T-cell (primary cell): ENCODE data around the gene CIITA. TPM values are rescaled to one million over a fixed set of nuclear protein-coding genes. Genes with fewer than 3 reads are reported as not detected.

ENCODE experiments used
- ATAC-seq, 4 experiments: fragments of 200-7000 bp in 3 of 4; fragments of 150-1000 bp in 1 of 4; cut with Tn5 transposase; replicated peaks in 1 of 4; 1 replicate in 3 of 4; 2 replicates in 1 of 4; pipeline ENCODE4 v1.10.0; 2021; ENCODE audit warnings: moderate library complexity in 3 of 4, mild to moderate bottlenecking in 2 of 4, moderate number of reproducible peaks in 1 of 4
- CTCF ChIA-PET, 2 donors: fragments of 300-600 bp; sonication (Branson Sonifier 250); formaldehyde crosslinking; loops; one replicate each; lab custom pipeline; 2022; ENCODE audit warnings: antibody characterized with exemption in 2 of 2; lab: Charles Lee
- POLR2A ChIA-PET, 2 donors: fragments of 300-600 bp; sonication (Branson Sonifier 250); formaldehyde crosslinking; loops; one replicate each; lab custom pipeline; 2022; ENCODE audit warnings: antibody characterized with exemption in 2 of 2; lab: Charles Lee
- DNase-seq, 35 experiments: peaks; one replicate each; pipeline versions ENCODE4 v3.0.0 to v3.0.0-alpha.2; 2013 to 2023
- H3K27ac ChIP-seq: one replicate; pipeline ENCODE4 v1.5.1; 2013; ENCODE audit warnings: low read length
- H3K27me3 ChIP-seq, 2 experiments: replicated peaks in 1 of 2; 1 replicate in 1 of 2; 2 replicates in 1 of 2; pipeline versions ENCODE4 v1.6.1 to v1.7.0; 2013; ENCODE audit warnings: low read length in 1 of 2, mixed read lengths in 1 of 2; ENCODE audit not compliant: control insufficient read depth in 2 of 2, insufficient read depth in 2 of 2; ENCODE audit errors: extremely low read depth in 1 of 2
- H3K36me3 ChIP-seq, 2 donors: 1 replicate in 1 of 2; 2 replicates in 1 of 2; pipeline versions ENCODE4 v1.6.1 to v1.7.0; 2013; ENCODE audit warnings: low read length in 1 of 2; ENCODE audit not compliant: control insufficient read depth in 2 of 2, insufficient read depth in 1 of 2; ENCODE audit errors: extremely low read depth in 1 of 2
- H3K4me1 ChIP-seq, 2 experiments: 1 replicate in 1 of 2; 2 replicates in 1 of 2; pipeline versions ENCODE4 v1.6.1 to v1.7.0; 2013; ENCODE audit warnings: low read length in 2 of 2, mixed read lengths in 1 of 2; ENCODE audit not compliant: insufficient read depth in 2 of 2, control insufficient read depth in 1 of 2; ENCODE audit errors: extremely low read depth in 1 of 2
- H3K4me3 ChIP-seq, 2 donors: 1 replicate in 1 of 2; 2 replicates in 1 of 2; pipeline versions ENCODE4 v1.5.1 to v1.7.0; 2013; ENCODE audit warnings: mild to moderate bottlenecking in 2 of 2, low read length in 1 of 2, moderate library complexity in 1 of 2; ENCODE audit not compliant: control insufficient read depth in 1 of 2; ENCODE audit errors: extremely low read depth in 1 of 2
- H3K9me3 ChIP-seq: 2 replicates; pipeline ENCODE4 v1.7.0; 2013
- H3K27ac Mint-ChIP-seq, 2 donors: one replicate each; pipeline ENCODE4 v1.8.0; 2020 to 2021; ENCODE audit warnings: mild to moderate bottlenecking in 2 of 2, mixed read lengths in 2 of 2
- H3K27me3 Mint-ChIP-seq, 2 donors: one replicate each; pipeline ENCODE4 v1.8.0; 2021 to 2022; ENCODE audit warnings: mixed read lengths in 2 of 2
- H3K36me3 Mint-ChIP-seq: one replicate; pipeline ENCODE4 v1.8.0; 2021; ENCODE audit warnings: mixed read lengths
- H3K4me1 Mint-ChIP-seq, 3 donors: one replicate each; pipeline ENCODE4 v1.8.0; 2020 to 2022; ENCODE audit warnings: mixed read lengths in 3 of 3, mild to moderate bottlenecking in 1 of 3
- H3K4me3 Mint-ChIP-seq, 3 donors: one replicate each; pipeline ENCODE4 v1.8.0; 2020 to 2022; ENCODE audit warnings: mild to moderate bottlenecking in 3 of 3, mixed read lengths in 3 of 3, moderate library complexity in 3 of 3
- H3K9me3 Mint-ChIP-seq, 3 donors: one replicate each; pipeline ENCODE4 v1.8.0; 2020 to 2022; ENCODE audit warnings: mixed read lengths in 3 of 3
- WGBS: methylation state at CpG from one replicate; pipeline ENCODE4 v1.1.5; 2013; ENCODE audit warnings: missing lambda C conversion rate; ENCODE audit not compliant: insufficient coverage; 5-methylcytosine and 5-hydroxymethylcytosine counted together
- total RNA-seq, 35 experiments: library from RNA in 6 of 35; stranded (reverse) in 6 of 35; fragments of 120-200 nt in 1 of 35; gene quantifications; one replicate each; pipeline versions ENCODE4 v1.2.1 to v1.2.4 and lab custom pipeline; 2013 to 2026

CIITA gene
- total RNA-seq, 5 donors from 2014 or later (not counting 1 experiment from before 2014, with no cell fraction given): 10.5 to 36.7 (median 12.5) TPM

DNA sequence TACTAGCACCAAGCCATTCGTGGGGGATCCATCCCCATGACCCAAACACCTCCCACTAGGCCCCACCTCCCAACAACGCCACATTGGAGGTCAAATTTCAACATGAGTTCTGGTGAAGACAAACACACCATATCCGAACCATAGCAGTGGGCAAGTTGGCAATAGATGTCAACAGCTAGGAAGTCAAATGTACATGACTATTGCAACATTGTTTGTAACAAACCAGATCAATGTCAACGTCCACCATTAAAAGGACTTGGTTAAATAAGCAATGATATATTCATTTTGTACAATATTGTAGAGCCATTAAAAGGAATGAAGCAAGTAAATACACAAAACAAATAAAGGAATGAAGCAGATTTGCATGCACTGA is 26.5 kb upstream of the CIITA start:
- ATAC-seq (no peak), DNase-seq (no peak)
- Histone ChIP-seq H3K4me3 (no peak overlapping the region), H3K27ac (no peak overlapping the region), H3K36me3 (no peaks in the 10 kb centered on the region), H3K4me1 (no peaks in the 10 kb centered on the region), H3K27me3 (peaks cover 0 to 5% of the 10 kb centered on the region in 2 experiments), H3K9me3 (no peaks in the 10 kb centered on the region)
- ChIA-PET CTCF (interaction anchor here in 1 of 2 donors (0.5 kb wide), 1 partner anchor 27 kb away, joined by 3 read pairs; no protein-coding TSS in a partner anchor), POLR2A (no interaction called here)
- H3K27ac Mint-ChIP-seq: no peak overlapping the region
- H3K27me3 Mint-ChIP-seq: peaks cover 21 to 25% of the 10 kb centered on the region in 2 donors
- peaks cover 6 to 13% (median 11%) of the 10 kb centered on the region in 3 donors for H3K4me1 Mint-ChIP-seq
- H3K4me3 Mint-ChIP-seq: no peak overlapping the region
- H3K9me3 Mint-ChIP-seq: no peaks in the 10 kb centered on the region
- H3K36me3 Mint-ChIP-seq: no peaks in the 10 kb centered on the region
- WGBS: 100% methylated on average over 2 of the region's 4 CpGs

DNA sequence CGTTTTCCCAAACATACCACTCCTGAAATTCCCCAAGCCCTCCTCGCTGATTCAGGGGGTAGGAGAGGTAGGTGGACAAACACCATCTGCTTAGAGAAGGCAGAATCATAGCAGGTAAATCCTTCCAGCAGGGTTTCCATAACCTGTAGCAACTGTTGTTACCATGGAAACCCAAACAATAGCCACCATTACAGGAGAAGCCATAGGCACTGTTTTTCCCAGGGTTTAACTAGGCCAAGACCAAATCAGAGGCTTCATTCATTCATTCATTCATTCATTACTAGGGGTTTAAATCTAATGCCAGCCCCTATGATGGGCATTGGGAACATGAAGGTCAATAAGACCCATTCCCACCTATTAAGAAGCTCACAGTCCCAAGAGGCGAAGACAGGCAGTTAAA is 25.5 kb upstream of the CIITA start:
- Histone ChIP-seq H3K27me3 (no peaks in the 10 kb centered on the region), H3K4me3 (no peak overlapping the region), H3K36me3 (no peaks in the 10 kb centered on the region), H3K9me3 (no peaks in the 10 kb centered on the region), H3K4me1 (no peaks in the 10 kb centered on the region), H3K27ac (no peak overlapping the region)
- no peak overlapping the region for H3K4me3 Mint-ChIP-seq
- H3K9me3 Mint-ChIP-seq: no peaks in the 10 kb centered on the region
- H3K4me1 Mint-ChIP-seq: peaks cover 6 to 13% (median 11%) of the 10 kb centered on the region in 3 donors
- ChIA-PET POLR2A (no interaction called here), CTCF (no interaction called here)
- H3K36me3 Mint-ChIP-seq: no peaks in the 10 kb centered on the region
- H3K27me3 Mint-ChIP-seq: peaks cover 17% of the 10 kb centered on the region in 2 donors
- DNase-seq (no peak), ATAC-seq (no peak)
- WGBS: no CpG with 5 or more reads among the region's 3 CpGs
- no peak overlapping the region for H3K27ac Mint-ChIP-seq

- H3K4me1 Mint-ChIP-seq: peaks cover 6 to 13% (median 11%) of the 10 kb centered on the region in 3 donors
- H3K36me3 Mint-ChIP-seq: no peaks in the 10 kb centered on the region
- ATAC-seq (no peak), DNase-seq (no peak)
- no peak overlapping the region for H3K4me3 ChIP-seq
- H3K9me3 Mint-ChIP-seq: no peaks in the 10 kb centered on the region
- H3K27me3 ChIP-seq: no peaks in the 10 kb centered on the region
- H3K27me3 Mint-ChIP-seq: peaks cover 9 to 10% of the 10 kb centered on the region in 2 donors
- H3K27ac Mint-ChIP-seq: no peak overlapping the region
- H3K4me3 Mint-ChIP-seq: no peak overlapping the region
- ChIA-PET CTCF (no interaction called here), POLR2A (no interaction called here)
- H3K4me1 ChIP-seq: no peaks in the 10 kb centered on the region
- no peak overlapping the region for H3K27ac ChIP-seq
- 60% methylated on average over 1 of the region's 4 CpGs for WGBS
- H3K36me3 ChIP-seq: no peaks in the 10 kb centered on the region
- no peaks in the 10 kb centered on the region for H3K9me3 ChIP-seq
These were observed 24.7 kb upstream of the CIITA start for GRCh38 chr16:10852286-10852685.

GRCh38 chr16:10852948-10853347 is 24.1 kb upstream of the CIITA start:
- CTCF ChIA-PET: no interaction called here
- H3K4me3 Mint-ChIP-seq: no peak overlapping the region

DNA sequence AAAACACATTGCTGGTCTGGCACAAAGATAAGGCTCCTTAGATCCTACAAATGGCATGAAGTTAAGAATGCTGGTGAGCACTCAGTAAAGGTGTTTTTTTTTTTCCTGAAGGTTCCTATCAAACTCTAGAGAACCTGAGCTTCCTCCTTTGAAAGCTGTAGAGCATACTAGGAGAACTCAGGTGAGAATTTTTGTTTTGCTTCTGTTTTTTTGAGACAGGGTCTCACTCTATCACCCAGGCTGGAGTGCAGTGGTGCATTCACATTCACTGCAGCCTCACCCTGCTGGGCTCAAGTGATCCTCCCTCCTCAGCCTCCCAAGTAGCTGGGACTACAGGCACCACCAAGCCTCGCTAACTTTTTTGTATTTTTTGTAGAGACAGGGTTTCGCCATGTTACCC is 21.0 kb upstream of the CIITA start:
- H3K27me3 Mint-ChIP-seq: no peaks in the 10 kb centered on the region
- H3K4me3 ChIP-seq: no peak overlapping the region
- 100% methylated on average over 1 of the region's 2 CpGs for WGBS
- H3K27me3 ChIP-seq: no peaks in the 10 kb centered on the region
- ChIA-PET POLR2A (no interaction called here), CTCF (interaction anchor here in 1 of 2 donors (0.7 kb wide), 1 partner anchor 1603 kb away, joined by 3 read pairs; no protein-coding TSS in a partner anchor)
- no peaks in the 10 kb centered on the region for H3K4me1 ChIP-seq
- no peaks in the 10 kb centered on the region for H3K36me3 Mint-ChIP-seq
- H3K27ac ChIP-seq: no peak overlapping the region
- peaks cover 6 to 13% (median 11%) of the 10 kb centered on the region in 3 donors for H3K4me1 Mint-ChIP-seq
- no peaks in the 10 kb centered on the region for H3K9me3 ChIP-seq
- DNase-seq (no peak), ATAC-seq (no peak)
- peaks cover 0 to 10% (median 0%) of the 10 kb centered on the region in 3 donors for H3K9me3 Mint-ChIP-seq
- no peak overlapping the region for H3K27ac Mint-ChIP-seq
- H3K36me3 ChIP-seq: no peaks in the 10 kb centered on the region
- H3K4me3 Mint-ChIP-seq: no peak overlapping the region

More at GRCh38 chr16:10852948-10853347, 24.1 kb upstream of the CIITA start:
- H3K27me3 ChIP-seq: no peaks in the 10 kb centered on the region
- ATAC-seq (no peak), DNase-seq (no peak)
- H3K36me3 ChIP-seq: no peaks in the 10 kb centered on the region
- no peaks in the 10 kb centered on the region for H3K4me1 ChIP-seq
- Mint-ChIP-seq H3K27me3 (peaks cover 6 to 7% of the 10 kb centered on the region in 2 donors), H3K27ac (no peak overlapping the region), H3K9me3 (no peaks in the 10 kb centered on the region), H3K36me3 (no peaks in the 10 kb centered on the region), H3K4me1 (peaks cover 6 to 13% (median 11%) of the 10 kb centered on the region in 3 donors)
- POLR2A ChIA-PET: no interaction called here
- H3K4me3 ChIP-seq: no peak overlapping the region
- 50% methylated on average over 2 of the region's 5 CpGs for WGBS
- H3K27ac ChIP-seq: no peak overlapping the region
- H3K9me3 ChIP-seq: no peaks in the 10 kb centered on the region

DNA sequence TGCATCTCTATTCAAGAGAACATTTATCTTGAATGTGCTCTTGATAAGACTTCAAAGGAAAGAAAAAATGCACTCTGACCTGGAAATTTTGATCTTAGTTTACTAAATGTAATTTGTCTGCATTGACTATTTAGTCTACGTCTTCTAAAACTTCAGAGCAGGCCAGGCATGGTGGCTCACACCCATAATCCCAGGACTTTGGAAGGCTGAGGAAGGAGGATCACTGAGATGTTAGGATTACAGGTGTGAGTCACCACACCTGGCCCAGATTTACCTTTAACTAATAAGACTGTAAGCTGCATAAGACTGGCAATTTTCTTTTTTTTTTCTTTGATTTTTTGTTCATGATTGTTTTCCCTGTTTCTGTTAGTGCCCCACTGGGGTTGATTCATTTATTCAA is 18.8 kb upstream of the CIITA start:
- Histone ChIP-seq H3K27ac (no peak overlapping the region), H3K27me3 (no peaks in the 10 kb centered on the region), H3K4me1 (no peaks in the 10 kb centered on the region), H3K36me3 (no peaks in the 10 kb centered on the region), H3K4me3 (no peak overlapping the region), H3K9me3 (no peaks in the 10 kb centered on the region)
- Mint-ChIP-seq H3K4me1 (peaks cover 0 to under 1% (median 0%) of the 10 kb centered on the region in 3 donors), H3K36me3 (no peaks in the 10 kb centered on the region), H3K27ac (no peak overlapping the region), H3K4me3 (no peak overlapping the region), H3K27me3 (peaks cover 0 to 5% of the 10 kb centered on the region in 2 donors), H3K9me3 (peaks cover 0 to 10% (median 0%) of the 10 kb centered on the region in 3 donors)
- no peak for DNase-seq
- ChIA-PET CTCF (no interaction called here), POLR2A (no interaction called here)
- no peak for ATAC-seq
- WGBS: no CpG with 5 or more reads among the region's 1 CpG

GRCh38 chr16:10859020-10859419 is 18.0 kb upstream of the CIITA start:
- ChIA-PET POLR2A (no interaction called here), CTCF (no interaction called here)
- no peak for ATAC-seq
- peaks cover 0 to 10% (median 0%) of the 10 kb centered on the region in 3 donors for H3K9me3 Mint-ChIP-seq
- H3K4me3 ChIP-seq: no peak overlapping the region
- no peak overlapping the region for H3K27ac Mint-ChIP-seq
- peaks cover 0 to 5% of the 10 kb centered on the region in 2 donors for H3K27me3 Mint-ChIP-seq
- no peak for DNase-seq
- no peaks in the 10 kb centered on the region for H3K36me3 ChIP-seq
- H3K27ac ChIP-seq: no peak overlapping the region
- no peaks in the 10 kb centered on the region for H3K4me1 Mint-ChIP-seq
- H3K4me1 ChIP-seq: no peaks in the 10 kb centered on the region
- H3K36me3 Mint-ChIP-seq: no peaks in the 10 kb centered on the region
- 95% methylated on average over 2 of the region's 2 CpGs for WGBS
- no peak overlapping the region for H3K4me3 Mint-ChIP-seq
- H3K9me3 ChIP-seq: no peaks in the 10 kb centered on the region
- no peaks in the 10 kb centered on the region for H3K27me3 ChIP-seq
